ENCODE data around the gene HTRA2.

Gene HTRA2

GRCh38 chr2:74566754-74567085 is 37.0 kb downstream of the HTRA2 start:
- CTCF ChIA-PET = interaction anchor here (0.7 to 15.9 kb wide), 6 partner anchors 10 to 84 kb away, joined by 3 to 204 read pairs (median 7); partner anchors contain the start of genes CCDC142 and TTC31
- TF ChIP-seq CTCF (IDR thresholded peaks at IDR 0.05; ENCODE audit: insufficient read depth, low read length, missing control alignments) = no peak
- peak; percentile 97 for DNase-seq (ENCODE audit: low read depth, low spot score)
- H3K4me3 ChIP-seq (ENCODE audit: low read depth, low read length) = no peak overlapping the region
- POLR2A ChIA-PET = interaction anchor here (0.7 to 2.5 kb wide), 6 partner anchors 8 to 84 kb away, joined by 3 to 23 read pairs (median 5); partner anchors contain the start of genes CCDC142, LOXL3 and TTC31

GRCh38 chr2:74567881-74568280 is 38.1 kb downstream of the HTRA2 start:
- no peak for TF ChIP-seq CTCF (IDR thresholded peaks at IDR 0.05; ENCODE audit: insufficient read depth, low read length, missing control alignments)
- CTCF ChIA-PET = interaction anchor here (1.1 to 15.9 kb wide), 5 partner anchors 9 to 85 kb away, joined by 3 to 204 read pairs (median 8); partner anchors contain the start of genes CCDC142 and TTC31
- POLR2A ChIA-PET = interaction anchor here (0.6 to 2.5 kb wide), 5 partner anchors 9 to 38 kb away, joined by 3 to 23 read pairs (median 3); partner anchors contain the start of genes AUP1, HTRA2 and LOXL3
- peak; percentile 89 for DNase-seq (ENCODE audit: low read depth, low spot score)
- no peak overlapping the region for H3K4me3 ChIP-seq (ENCODE audit: low read depth, low read length)

GRCh38 chr2:74569686-74570085 is 40.0 kb downstream of the HTRA2 start:
- ChIA-PET CTCF (interaction anchor here (15.9 kb wide), 1 partner anchor 17 kb away, joined by 204 read pairs; no protein-coding TSS in a partner anchor), POLR2A (no interaction called here)
- no peak for TF ChIP-seq CTCF (IDR thresholded peaks at IDR 0.05; ENCODE audit: insufficient read depth, low read length, missing control alignments)

GRCh38 chr2:74571058-74571457 is 41.3 kb downstream of the HTRA2 start:
- ChIA-PET POLR2A (no interaction called here), CTCF (interaction anchor here (1.1 to 15.9 kb wide), 2 partner anchors 15 to 20 kb away, joined by 3 to 204 read pairs; no protein-coding TSS in a partner anchor)
- no peak for DNase-seq (ENCODE audit: low read depth, low spot score)
- TF ChIP-seq CTCF (IDR thresholded peaks at IDR 0.05; ENCODE audit: insufficient read depth, low read length, missing control alignments) = no peak
- no peak overlapping the region for H3K4me3 ChIP-seq (ENCODE audit: low read depth, low read length)

More at GRCh38 chr2:74569686-74570085, 40.0 kb downstream of the HTRA2 start:
- DNase-seq (ENCODE audit: low read depth, low spot score) = no peak
- H3K4me3 ChIP-seq (ENCODE audit: low read depth, low read length) = no peak overlapping the region

- ChIA-PET POLR2A (no interaction called here), CTCF (interaction anchor here (15.9 kb wide), 1 partner anchor 14 kb away, joined by 204 read pairs; no protein-coding TSS in a partner anchor)
- TF ChIP-seq CTCF (IDR thresholded peaks at IDR 0.05; ENCODE audit: insufficient read depth, low read length, missing control alignments) = no peak
- no peak for DNase-seq (ENCODE audit: low read depth, low spot score)
- no peak overlapping the region for H3K4me3 ChIP-seq (ENCODE audit: low read depth, low read length)
These were observed 42.6 kb downstream of the HTRA2 start for GRCh38 chr2:74572178-74572925.

All from AG04449 (cell line).